ENCODE data around the gene MLEC.

- TF ChIP-seq, protein P1, sequence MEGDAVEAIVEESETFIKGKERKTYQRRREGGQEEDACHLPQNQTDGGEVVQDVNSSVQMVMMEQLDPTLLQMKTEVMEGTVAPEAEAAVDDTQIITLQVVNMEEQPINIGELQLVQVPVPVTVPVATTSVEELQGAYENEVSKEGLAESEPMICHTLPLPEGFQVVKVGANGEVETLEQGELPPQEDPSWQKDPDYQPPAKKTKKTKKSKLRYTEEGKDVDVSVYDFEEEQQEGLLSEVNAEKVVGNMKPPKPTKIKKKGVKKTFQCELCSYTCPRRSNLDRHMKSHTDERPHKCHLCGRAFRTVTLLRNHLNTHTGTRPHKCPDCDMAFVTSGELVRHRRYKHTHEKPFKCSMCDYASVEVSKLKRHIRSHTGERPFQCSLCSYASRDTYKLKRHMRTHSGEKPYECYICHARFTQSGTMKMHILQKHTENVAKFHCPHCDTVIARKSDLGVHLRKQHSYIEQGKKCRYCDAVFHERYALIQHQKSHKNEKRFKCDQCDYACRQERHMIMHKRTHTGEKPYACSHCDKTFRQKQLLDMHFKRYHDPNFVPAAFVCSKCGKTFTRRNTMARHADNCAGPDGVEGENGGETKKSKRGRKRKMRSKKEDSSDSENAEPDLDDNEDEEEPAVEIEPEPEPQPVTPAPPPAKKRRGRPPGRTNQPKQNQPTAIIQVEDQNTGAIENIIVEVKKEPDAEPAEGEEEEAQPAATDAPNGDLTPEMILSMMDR (IDR thresholded peaks at IDR 0.05), result no peak
- TF ChIP-seq POLR2AphosphoS5 (IDR thresholded peaks at IDR 0.05), result no peak
- no peak for TF ChIP-seq POLR2A (IDR thresholded peaks at IDR 0.05)
- TF ChIP-seq EP300 (IDR thresholded peaks at IDR 0.05), result no peak
Measured at GRCh38 chr12:120699553-120699952, 12.6 kb downstream of the MLEC start.
